HG02642 (cell line): ENCODE data around the gene FSCN2.
A peak's percentile ranks its signal among the peaks of the same experiment; 100 is the strongest.

Source experiments
- ATAC-seq: cut with Tn5 transposase; IDR thresholded peaks from one replicate; pipeline ENCODE4 v1.9.1; 2021; ENCODE audit warnings: mild to moderate bottlenecking; ENCODE audit not compliant: unreplicated experiment, poor library complexity

Gene FSCN2, protein sequence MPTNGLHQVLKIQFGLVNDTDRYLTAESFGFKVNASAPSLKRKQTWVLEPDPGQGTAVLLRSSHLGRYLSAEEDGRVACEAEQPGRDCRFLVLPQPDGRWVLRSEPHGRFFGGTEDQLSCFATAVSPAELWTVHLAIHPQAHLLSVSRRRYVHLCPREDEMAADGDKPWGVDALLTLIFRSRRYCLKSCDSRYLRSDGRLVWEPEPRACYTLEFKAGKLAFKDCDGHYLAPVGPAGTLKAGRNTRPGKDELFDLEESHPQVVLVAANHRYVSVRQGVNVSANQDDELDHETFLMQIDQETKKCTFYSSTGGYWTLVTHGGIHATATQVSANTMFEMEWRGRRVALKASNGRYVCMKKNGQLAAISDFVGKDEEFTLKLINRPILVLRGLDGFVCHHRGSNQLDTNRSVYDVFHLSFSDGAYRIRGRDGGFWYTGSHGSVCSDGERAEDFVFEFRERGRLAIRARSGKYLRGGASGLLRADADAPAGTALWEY

GRCh38 chr17:81527591-81528383 is at the start of gene FSCN2:
FSCN2 (plus strand) TSS chr17:81528377; CDS start chr17:81528532, 155 bp downstream.
- ATAC-seq, result no peak

DNA sequence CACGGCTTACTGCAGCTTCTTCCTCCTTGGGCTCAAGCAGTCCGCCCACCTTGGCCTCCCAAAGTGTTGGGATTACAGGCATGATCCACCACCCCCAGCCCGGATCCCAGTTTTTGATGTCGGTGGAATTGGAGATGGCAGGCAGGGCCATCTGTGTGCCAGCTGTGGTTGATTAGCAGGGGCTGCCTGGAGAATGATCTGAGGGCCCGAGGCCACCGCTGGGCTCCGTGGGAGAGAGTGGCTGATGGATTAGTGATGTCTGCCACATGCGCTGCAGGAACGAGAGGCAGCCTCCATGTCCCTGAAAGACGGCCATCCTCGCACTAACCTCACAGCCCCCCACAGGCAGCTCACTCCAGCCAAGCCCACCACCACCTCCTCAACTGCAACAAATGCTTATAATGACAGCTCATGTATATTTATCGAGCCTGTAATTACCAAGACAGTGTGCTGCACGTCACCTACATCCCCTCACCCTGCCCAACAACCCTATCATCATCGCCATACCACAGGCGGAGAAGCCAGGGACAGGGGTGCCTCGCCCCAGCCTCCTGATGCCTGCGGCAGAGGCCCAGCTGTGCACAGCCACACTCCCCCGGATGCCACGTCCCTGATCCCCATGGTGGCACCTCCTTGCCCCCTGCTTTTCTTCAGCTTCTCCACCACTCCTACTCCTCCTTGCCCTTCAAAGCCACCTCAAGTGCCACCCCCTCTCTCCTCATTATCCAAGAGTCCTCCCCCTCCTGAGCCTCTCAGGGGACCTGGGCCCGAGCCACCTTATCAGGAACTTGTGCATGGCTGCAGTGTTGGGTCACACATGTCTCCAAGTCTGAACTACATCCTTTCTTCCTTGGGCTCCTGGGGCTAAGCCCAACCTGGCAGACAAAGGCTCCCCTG is 48.8 kb upstream of the FSCN2 start:
- no peak for ATAC-seq

DNA sequence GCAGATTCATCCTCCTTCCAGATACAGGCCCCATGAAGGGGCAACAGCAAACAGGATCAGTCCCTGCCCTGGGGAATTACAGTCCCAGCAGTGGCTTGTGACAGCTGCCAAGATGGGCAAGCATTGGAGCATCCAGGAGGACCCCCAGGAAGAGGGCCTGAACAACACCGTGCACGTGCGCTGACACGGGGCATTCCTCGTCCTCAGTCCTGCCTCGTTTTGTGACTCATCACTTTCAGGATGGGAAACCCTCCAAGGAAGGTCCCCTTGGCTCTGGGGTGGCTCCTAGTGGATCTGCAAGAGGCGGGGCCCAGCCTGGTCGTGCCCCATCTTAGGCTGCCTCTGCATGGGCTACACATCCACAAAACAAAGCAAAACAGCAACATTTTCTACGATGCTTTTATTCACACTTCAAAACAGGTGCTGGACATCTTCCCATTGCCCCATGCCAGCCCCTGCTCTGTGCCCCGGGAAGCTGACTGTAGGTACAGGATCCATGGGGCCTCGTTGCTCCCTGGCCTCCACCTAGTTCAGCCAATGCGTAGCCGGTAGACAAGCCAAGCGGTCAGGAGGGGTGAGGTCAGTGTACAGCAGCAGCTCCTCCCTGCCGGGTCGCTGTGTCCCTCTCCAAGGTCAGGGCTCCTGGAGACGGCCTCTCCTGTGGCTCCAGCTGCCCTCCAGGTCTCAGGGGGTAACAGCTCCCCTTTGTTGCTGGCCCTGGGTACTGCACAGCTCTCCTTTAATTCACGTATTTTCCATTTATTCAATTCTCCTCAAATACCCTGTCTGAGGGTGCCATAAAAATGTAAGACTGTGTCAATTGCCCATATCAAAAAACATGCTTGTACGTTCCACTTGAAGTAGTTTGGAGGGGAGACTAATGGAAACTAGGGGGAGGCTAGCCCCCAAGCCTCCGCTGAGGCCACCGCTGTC is 47.8 kb upstream of the FSCN2 start:
- no peak for ATAC-seq

GRCh38 chr17:81481073-81481799 is 46.9 kb upstream of the FSCN2 start:
- ATAC-seq, result no peak

DNA sequence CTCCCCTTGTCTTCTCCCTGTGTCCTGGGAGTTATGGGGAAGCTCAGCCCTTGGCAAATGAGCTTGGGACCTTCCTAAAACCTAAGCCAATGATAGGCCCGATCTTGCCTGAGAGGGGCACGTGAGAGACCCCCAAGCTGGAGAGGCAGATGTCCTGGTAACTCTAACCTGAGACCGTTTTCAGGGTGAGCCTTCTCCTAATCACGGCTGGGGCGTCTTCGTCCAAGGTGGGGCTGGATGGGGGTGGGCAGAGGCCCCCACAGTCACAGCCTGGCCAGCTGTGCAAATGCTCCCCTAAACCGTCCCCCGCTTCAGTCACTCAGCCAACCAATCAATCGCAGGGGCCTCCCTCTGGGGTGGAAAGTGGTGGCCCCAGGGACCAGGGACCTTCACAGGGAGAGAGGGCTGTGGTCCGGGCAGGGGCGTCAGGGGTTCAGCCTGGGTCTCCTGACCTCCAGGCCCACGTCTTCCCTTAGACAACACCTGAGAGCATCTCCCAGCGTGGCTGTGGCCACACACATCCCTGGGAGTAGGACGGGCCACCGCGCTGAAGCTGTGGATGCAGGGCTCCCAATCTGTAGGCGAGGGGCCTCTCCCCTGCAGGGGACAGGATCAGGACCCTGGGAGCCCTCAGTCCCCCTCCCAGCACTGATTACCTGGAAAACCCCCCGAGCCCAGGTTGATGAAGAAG is 46.2 kb upstream of the FSCN2 start:
- no peak for ATAC-seq

DNA sequence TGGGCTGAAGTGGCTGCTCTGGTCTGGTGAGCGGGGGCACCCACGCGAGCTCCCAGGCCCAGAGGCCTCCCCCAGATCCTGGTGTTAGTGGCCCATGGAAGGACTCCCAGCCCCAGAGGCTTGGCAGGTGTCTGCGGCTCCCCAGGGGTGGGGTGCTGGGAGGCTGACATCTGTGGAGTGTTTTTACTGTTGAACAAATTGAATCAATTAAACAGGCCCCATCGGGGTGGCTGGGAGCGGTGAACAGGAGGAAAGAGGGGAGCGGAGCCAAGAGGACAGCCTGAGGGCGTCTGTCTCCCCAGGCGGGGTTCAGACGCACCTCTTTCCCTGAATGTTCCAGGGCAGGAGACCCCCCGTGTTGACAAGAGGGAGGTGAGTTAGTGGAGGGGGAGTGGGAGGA is 45.5 kb upstream of the FSCN2 start:
- no peak for ATAC-seq

- no peak for ATAC-seq
These were observed 44.9 kb upstream of the FSCN2 start for GRCh38 chr17:81483085-81483861.

- ATAC-seq, result no peak
These were observed 44.3 kb upstream of the FSCN2 start for GRCh38 chr17:81483862-81484194.

DNA sequence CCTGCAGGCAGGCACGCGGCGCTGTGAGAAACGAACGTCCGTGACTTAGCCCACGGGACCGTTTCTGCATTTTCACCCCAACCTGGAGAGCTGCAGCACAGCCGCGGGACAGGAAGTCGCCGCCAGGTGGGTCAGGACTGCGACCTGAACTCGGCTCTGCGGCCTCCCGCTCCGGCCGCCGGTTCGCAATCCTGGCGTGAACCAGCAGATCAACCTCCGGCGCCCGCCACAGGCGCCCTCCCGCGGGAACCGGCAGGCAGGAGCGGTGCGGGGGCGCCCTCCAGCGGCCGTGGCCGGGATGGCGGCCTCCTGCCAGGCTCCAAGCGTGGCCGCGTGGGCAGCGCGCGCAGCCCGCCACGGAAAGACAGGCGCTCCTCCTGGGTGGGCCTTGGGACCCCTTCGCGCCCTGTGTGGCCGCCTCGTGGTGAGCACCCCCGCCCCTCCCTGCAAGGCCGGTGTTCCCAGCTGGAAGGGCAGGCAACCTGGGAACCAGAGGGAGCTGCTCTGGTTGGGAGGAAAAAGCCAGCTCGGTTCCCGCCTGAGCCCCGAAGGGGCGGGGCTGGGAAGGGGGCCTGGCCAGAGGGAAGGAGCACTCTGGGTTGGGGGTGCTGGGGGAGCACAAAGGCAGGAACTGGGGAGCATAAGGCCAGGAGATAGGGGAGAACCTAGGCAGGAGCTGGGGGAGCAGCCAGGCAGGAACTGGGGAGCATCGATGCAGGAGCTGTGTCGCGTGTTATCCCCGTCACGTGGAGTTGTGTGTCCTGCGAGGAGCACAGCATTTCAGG is 43.8 kb upstream of the FSCN2 start:
- ATAC-seq, result peak; percentile 73

DNA sequence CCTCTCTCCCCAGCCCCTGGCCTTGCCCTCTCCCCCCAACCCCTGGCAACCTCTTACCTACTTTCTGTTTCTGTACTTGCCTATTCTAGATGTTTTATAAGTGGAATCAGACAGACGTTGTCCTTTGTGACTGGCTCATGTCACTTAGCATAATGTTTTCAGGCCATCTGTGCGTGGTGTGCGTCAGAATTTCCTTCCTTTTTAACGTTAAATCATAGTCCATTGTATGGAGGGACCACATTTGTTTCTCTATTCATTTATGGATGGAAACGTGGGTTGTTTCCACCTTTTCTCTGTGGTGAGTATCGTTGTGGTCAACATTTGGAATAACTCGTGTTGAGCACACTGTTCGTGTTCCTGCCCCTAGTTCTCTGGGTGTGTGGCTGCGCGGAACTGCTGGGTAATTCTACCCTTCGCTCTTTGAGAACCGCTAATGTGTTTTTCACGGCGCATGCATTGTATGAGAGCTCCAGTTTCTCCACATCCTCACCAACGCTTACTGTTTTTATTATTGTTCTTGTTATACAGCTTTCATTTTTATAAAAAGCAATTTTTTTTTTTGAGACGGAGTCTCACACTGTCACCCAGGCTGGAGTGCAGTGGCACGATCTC is 41.9 kb upstream of the FSCN2 start:
- ATAC-seq, result no peak

DNA sequence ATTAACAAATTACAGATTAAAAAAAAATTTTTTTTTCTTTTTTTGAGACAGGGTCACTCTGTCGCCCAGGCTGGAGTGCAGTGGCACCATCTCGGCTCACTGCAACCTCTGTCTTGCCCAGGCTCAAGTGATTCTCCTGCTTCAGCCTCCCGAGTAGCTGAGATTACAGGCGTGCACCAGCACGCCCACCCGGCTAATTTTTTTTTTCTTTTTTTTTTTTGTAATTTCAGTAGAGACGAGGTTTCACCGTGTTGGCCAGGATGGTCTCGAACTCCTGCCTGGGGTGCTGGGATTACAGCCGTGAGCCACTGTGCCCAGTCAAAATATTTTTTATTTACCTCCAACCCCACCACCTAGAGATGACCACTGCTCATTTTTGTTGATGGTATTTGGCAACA is 41.1 kb upstream of the FSCN2 start:
- ATAC-seq, result no peak

- no peak for ATAC-seq
These were observed 40.5 kb upstream of the FSCN2 start for GRCh38 chr17:81487487-81488275.

- no peak for ATAC-seq
These were observed 39.8 kb upstream of the FSCN2 start for GRCh38 chr17:81488276-81488860.

DNA sequence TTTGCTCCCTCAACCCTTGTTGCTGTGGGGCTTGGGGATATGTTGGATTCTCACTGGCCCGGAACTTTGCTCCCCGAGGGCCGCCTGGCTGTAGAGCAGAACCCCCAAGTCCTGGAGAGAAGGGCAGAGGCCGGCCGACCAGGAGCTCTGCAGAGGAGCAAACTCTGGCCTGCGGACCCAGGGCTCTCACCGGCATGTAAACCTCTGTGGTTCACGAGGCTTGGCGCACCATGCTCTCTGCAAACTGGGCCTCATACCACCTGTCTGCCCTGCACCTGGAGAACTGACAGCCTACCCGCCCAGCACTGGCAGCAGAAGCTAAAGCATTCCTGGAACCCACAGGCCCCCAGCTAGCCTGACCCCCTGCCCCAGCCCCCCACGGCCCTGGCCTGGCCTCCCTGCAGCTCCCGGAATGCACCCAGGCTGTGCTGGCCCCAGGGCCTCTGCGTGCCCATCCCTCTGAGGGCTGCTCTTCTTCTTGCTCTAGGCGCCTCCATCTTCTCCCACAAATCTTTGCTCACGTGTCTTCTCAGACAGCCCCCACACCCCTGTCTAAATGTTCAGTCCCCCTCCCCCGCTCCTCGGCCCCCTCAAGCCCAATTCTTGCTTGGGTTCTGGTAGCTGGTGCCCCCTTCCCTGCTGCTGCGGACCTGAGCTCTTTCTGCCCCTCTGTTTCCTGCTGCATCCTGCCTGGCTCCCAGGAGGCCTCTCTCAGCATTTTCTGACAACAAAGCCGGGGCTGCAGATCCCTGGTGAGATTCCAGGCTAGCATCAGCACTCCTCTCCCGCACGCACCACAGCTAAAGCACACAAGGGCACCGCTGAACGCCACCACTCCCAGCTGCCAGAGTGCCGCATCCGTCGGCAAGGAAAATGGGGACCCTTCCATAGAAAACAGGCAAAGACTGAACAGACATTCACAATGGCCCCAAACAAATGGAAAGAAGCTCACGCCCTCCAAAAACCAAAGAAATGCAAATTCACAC is 38.9 kb upstream of the FSCN2 start:
- no peak for ATAC-seq
